ENCODE results near the gene TM2D1.

GRCh38 chr1:61659061-61659460 lies 65.9 kb downstream of the TM2D1 start:
- TF ChIP-seq CTCF (IDR thresholded peaks at IDR 0.05): no peak
- no peak for TF ChIP-seq POLR2A (IDR thresholded peaks at IDR 0.05)

All from vagina (tissue), 2 donors.